Psoas muscle (tissue), 8 donors: ENCODE measurements around the gene STARD5. TPM values are rescaled to one million over a fixed set of nuclear protein-coding genes. Genes with fewer than 3 reads are reported as not detected.
A peak's percentile ranks its signal among the peaks of the same experiment; 100 is the strongest.

ENCODE experiments used
- ATAC-seq, 4 donors: fragments of 200-7000 bp; cut with Tn5 transposase; one replicate each; pipeline ENCODE4 v1.9.1; 2020; ENCODE audit warnings: moderate library complexity in 3 of 4, mild to moderate bottlenecking in 2 of 4
- DNase-seq, 2 donors: peaks; one replicate each; pipeline ENCODE4 v3.0.0-alpha.2; 2020
- H3K27ac ChIP-seq: fragments of 200-600 bp; one replicate; pipeline ENCODE4 v1.8.0; 2022
- H3K27me3 ChIP-seq, 3 donors: fragments of 200-600 bp in 1 of 3; one replicate each; pipeline versions ENCODE4 v1.6.1 to v1.8.0; 2013 to 2022; ENCODE audit warnings: low read length in 2 of 3, mild to moderate bottlenecking in 2 of 3, moderate library complexity in 1 of 3; ENCODE audit not compliant: insufficient read depth in 3 of 3
- H3K36me3 ChIP-seq, 2 donors: fragments of 200-600 bp in 1 of 2; one replicate each; pipeline versions ENCODE4 v1.6.1 to v1.8.0; 2013 to 2022; ENCODE audit warnings: low read depth in 1 of 2, mild to moderate bottlenecking in 1 of 2, moderate library complexity in 1 of 2; ENCODE audit not compliant: insufficient read depth in 1 of 2
- H3K4me1 ChIP-seq: fragments of 200-600 bp; one replicate; pipeline ENCODE4 v1.8.0; 2022
- H3K4me3 ChIP-seq: fragments of 200-600 bp; one replicate; pipeline ENCODE4 v1.8.0; 2022; ENCODE audit warnings: mild to moderate bottlenecking
- H3K9me3 ChIP-seq: fragments of 200-600 bp; one replicate; pipeline ENCODE4 v1.8.0; 2022
- CTCF ChIP-seq: fragments of 200-600 bp; IDR thresholded peaks from one replicate; pipeline ENCODE4 v1.8.0; 2022; ENCODE audit warnings: antibody characterized with exemption
- WGBS, 3 donors: extraction: QIAGEN DNeasy Blood & Tissue Kit; methylation state at CpG; one replicate each; pipeline versions ENCODE4 v1.1.6 to v1.1.7; 2013; 5-methylcytosine and 5-hydroxymethylcytosine counted together
- intact Hi-C, 2 donors: fragments of 100-400 bp; cut with DNase I; formaldehyde crosslinking; loops; one replicate each; pipeline versions ENCODE4 v1.11.0 to v1.14.2; 2022
- polyA plus RNA-seq, 3 donors: library from polyadenylated mRNA; stranded (reverse); fragments of 200-250 nt; gene quantifications; one replicate each; pipeline ENCODE4 v1.2.3, GENCODE V29; 2013
- total RNA-seq, 4 donors: library from RNA; stranded (reverse); fragmentation: NEBNext Ultra II Directional in 2 of 4; extraction: Animal tissue kit (Norgen Biotek cat#: 25700) in 2 of 4; gene quantifications; one replicate each; pipeline versions ENCODE4 v1.2.1 to v1.2.4, GENCODE V29; 2021 to 2023
- donor health status: healthy with polysubstance abuse.
- donor health status: DM: no; HTN: no; CAD: no; lungs with moderate emphysema.
- donor health status: Bipolar disorder and iron deficiency.
- donor health status: healthy.
- donor health status: DM: yes; HTN: yes; CAD: no.
- donor health status: DM: no; HTN: no; CAD: no.
- donor health status: DM: no; HTN: no; CAD: no.
- donor health status: DM: yes; HTN: yes; CAD: no.

The STARD5 gene
- total and polyA plus RNA-seq, 7 donors: 0.25 to 1.9 (median 0.64) TPM

- no peak overlapping the region for H3K27ac ChIP-seq
- DNase-seq (peak; percentile 82 to 86), ATAC-seq (peak; percentile 91 to 97 (median 94))
- intact Hi-C loops: loop anchor here (1.0 to 10.0 kb wide), 6 partner anchors 109 to 289 kb away; partner anchors contain the start of gene MESD (in 1 of the 2)
- H3K4me3 ChIP-seq: peak overlapping the region; percentile 12
- no peaks in the 10 kb centered on the region for H3K36me3 ChIP-seq
- H3K9me3 ChIP-seq: no peaks in the 10 kb centered on the region
- peak; percentile 81 for TF ChIP-seq CTCF
- peaks cover 5% of the 10 kb centered on the region for H3K4me1 ChIP-seq
- H3K27me3 ChIP-seq: peaks cover 0 to 6% (median 0%) of the 10 kb centered on the region in 3 donors
- WGBS, 3 donors: 4 to 7% (median 6%) methylated on average over 14 of the region's 14 CpGs
These were observed 57.8 kb downstream of the STARD5 start for GRCh38 chr15:81265944-81266775.

GRCh38 chr15:81265256-81265943, 58.5 kb downstream of the STARD5 start:
- peak overlapping the region; percentile 12 for H3K4me3 ChIP-seq
- H3K27ac ChIP-seq: no peak overlapping the region
- no peaks in the 10 kb centered on the region for H3K36me3 ChIP-seq
- H3K9me3 ChIP-seq: no peaks in the 10 kb centered on the region
- H3K27me3 ChIP-seq: peaks cover 0 to 6% (median 0%) of the 10 kb centered on the region in 3 donors
- intact Hi-C loops: loop anchor here (5.0 to 10.0 kb wide), 4 partner anchors 108 to 288 kb away; partner anchors contain the start of gene MESD (in 1 of the 2)
- ATAC-seq (peak in 3 of 4 donors; percentile 22 to 30 (median 22)), DNase-seq (no peak)
- no peak for TF ChIP-seq CTCF
- whole genome bisulfite sequencing, 3 donors: 41 to 54% (median 44%) methylated on average over 12 of the region's 12 CpGs
- peaks cover 5% of the 10 kb centered on the region for H3K4me1 ChIP-seq

GRCh38 chr15:81264072-81264857, 59.7 kb downstream of the STARD5 start:
- no peak overlapping the region for H3K4me3 ChIP-seq
- intact Hi-C loops: loop anchor here in 1 of 2 donors (10.0 kb wide), 1 partner anchor 279 kb away; the partner anchor contains the start of gene MESD
- DNase-seq (no peak), ATAC-seq (no peak)
- 56 to 63% (median 61%) methylated on average over 6 of the region's 6 CpGs for WGBS, 3 donors
- H3K9me3 ChIP-seq: no peaks in the 10 kb centered on the region
- H3K36me3 ChIP-seq: no peaks in the 10 kb centered on the region
- H3K27ac ChIP-seq: no peak overlapping the region
- peaks cover 5% of the 10 kb centered on the region for H3K4me1 ChIP-seq
- TF ChIP-seq CTCF: no peak
- peaks cover 0 to 6% (median 0%) of the 10 kb centered on the region in 3 donors for H3K27me3 ChIP-seq

- Histone ChIP-seq H3K4me1 (peaks cover 5% of the 10 kb centered on the region), H3K4me3 (no peak overlapping the region), H3K9me3 (no peaks in the 10 kb centered on the region), H3K27ac (no peak overlapping the region), H3K27me3 (peaks cover 0 to 6% (median 0%) of the 10 kb centered on the region in 3 donors), H3K36me3 (no peaks in the 10 kb centered on the region)
- ATAC-seq: no peak
- no peak for DNase-seq
- intact Hi-C loops: loop anchor here in 1 of 2 donors (10.0 kb wide), 1 partner anchor 279 kb away; the partner anchor contains the start of gene MESD
- 89 to 92% (median 90%) methylated on average over 4 of the region's 4 CpGs for WGBS, 3 donors
- TF ChIP-seq CTCF: no peak
These were observed 60.5 kb downstream of the STARD5 start for GRCh38 chr15:81263477-81263876.
